ENCODE results near the gene TUSC1.

- TF ChIP-seq POLR2A (IDR thresholded peaks at IDR 0.05) (no peak), CTCF (IDR thresholded peaks at IDR 0.05) (no peak), POLR2AphosphoS5 (IDR thresholded peaks at IDR 0.05) (no peak)
These were observed 659 bp upstream of the TUSC1 start for GRCh38 chr9:25678846-25679360.

Measured in suprapubic skin (tissue), 4 donors.